GM21360 (cell line): Measurements from ENCODE around the gene CXXC5.
"Not testable (repeated sequence)": the region's sequence is repeated elsewhere in the genome, so short reads cannot be mapped to it uniquely, and the experiment has no call there.

Source experiments
- ATAC-seq: cut with Tn5 transposase; IDR thresholded peaks from one replicate; pipeline ENCODE4 v1.9.1; 2021; ENCODE audit warnings: mild to moderate bottlenecking, moderate library complexity; ENCODE audit not compliant: unreplicated experiment

The CXXC5 gene

GRCh38 chr5:139648205-139649081 is at the start of gene CXXC5:
Gene CXXC5, plus strand, starts transcription at chr5:139648349. Its CDS starts 32,175 bp downstream, at chr5:139680524.
- ATAC-seq = peak; percentile 15

GRCh38 chr5:139598601-139598965 is 49.6 kb upstream of the CXXC5 start:
- not testable (repeated sequence) for ATAC-seq

GRCh38 chr5:139600336-139600949 is 47.7 kb upstream of the CXXC5 start:
- ATAC-seq = no peak

DNA sequence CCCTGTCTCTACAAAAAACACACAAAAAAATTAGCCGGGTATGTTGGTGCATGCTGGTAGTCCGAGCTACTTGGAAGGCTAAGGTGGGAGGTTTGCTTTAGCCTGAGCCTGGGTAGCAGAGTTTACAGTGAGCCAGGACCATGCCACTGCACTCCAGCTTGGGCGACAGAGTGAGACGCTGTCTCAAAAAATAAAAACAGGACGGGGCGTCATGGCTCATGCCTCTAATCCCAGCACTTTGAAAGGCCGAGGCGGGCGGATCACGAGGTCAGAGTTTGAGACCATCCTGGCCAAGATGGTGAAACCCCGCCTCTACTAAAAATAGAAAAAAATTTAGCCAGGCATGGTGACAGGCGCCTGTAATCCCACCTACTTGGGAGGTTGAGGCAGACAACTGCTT is 46.7 kb upstream of the CXXC5 start:
- ATAC-seq = no peak

GRCh38 chr5:139601948-139602347 is 46.2 kb upstream of the CXXC5 start:
- ATAC-seq = not testable (repeated sequence)

DNA sequence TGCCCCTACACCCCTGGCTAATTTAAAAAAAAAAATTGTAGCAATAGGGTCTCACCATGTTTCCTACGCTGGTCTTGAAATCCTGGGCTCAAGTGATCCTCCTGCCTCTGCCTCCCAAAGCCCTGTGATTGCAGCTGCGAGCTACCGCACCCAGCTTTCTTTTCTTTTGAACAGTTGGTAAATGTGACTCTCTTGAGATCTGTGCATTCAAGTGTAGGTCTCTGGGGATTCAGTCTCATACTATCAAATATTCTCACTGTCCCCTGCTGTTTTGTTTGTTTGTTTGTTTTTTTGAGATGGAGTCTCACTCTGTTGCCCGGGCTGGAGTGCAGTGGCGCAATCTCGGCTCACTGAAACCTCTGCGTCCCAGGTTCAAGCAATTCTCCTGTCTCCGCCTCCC is 42.3 kb upstream of the CXXC5 start:
- ATAC-seq = peak; percentile 54

GRCh38 chr5:139611703-139612584 is 36.2 kb upstream of the CXXC5 start:
- ATAC-seq = no peak

GRCh38 chr5:139619861-139620260 is 28.3 kb upstream of the CXXC5 start:
- no peak for ATAC-seq

DNA sequence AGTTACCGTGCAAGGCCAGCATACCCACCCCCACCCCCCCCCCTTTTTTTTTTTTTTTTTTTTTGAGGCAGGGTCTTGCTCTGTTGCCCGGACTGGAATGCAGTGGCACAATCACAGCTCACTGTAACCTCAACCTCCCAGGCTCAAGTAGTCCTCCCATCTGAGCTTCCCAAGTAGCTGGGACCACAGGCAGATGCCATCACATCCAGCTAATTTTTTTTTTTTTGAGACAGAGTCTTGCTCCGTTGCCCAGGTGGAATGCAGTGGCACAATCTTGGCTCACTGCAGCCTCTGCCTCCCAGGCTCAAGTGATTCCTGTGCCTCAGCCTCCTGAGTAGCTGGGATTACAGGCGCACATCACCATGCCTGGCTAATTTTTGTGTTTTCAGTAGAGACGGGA is 22.8 kb upstream of the CXXC5 start:
- not testable (repeated sequence) for ATAC-seq

- ATAC-seq = no peak
Measured at GRCh38 chr5:139630855-139631254, 17.3 kb upstream of the CXXC5 start.

DNA sequence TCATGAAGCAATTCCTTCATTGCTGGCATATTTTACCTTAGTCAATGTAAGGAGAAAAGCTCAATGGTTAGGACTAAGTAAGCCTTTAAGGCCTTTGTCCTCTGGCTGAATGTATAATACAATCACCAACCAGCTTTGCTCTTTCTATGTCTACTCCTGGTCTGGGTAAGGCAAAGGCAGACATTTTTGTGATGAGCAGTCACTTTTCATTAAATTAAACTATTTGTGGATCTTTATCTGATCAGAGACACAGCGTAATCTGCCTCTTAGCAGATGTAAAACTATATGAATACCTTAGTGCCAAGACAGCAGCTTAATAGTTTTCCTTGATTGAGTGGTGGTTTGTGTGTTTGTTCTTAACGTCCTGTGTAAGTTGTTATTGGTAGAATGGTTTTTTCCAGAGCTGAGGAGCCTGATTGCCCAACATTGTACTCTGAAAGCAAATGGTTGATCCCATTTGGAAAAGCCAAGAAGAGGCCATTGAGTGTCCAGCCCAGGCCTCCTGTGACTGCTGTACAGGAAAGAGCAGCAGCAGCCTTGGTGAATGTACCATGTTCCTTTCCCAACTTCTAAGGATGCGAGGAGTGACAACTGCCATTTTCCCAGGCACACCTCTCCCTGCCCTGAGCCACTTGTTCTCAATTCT is 16.5 kb upstream of the CXXC5 start:
- ATAC-seq = no peak

- ATAC-seq = no peak
Measured at GRCh38 chr5:139633295-139634027, 14.7 kb upstream of the CXXC5 start.

DNA sequence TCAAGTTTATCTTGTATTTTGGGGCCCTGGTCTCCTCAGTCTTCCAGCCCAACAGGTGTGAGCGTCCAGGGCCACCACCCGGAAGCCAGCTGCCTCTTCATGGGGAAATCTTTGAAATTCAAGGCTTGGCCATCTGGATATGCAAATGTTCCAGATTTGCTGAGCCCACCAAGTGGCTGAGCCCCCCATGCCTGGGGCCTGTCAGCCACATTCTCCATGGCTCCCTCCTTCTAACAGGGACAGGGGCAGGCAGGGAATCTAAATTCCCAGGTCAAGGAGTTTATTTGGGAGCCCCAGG is 14.2 kb upstream of the CXXC5 start:
- no peak for ATAC-seq

- ATAC-seq = no peak
Measured at GRCh38 chr5:139634541-139634940, 13.6 kb upstream of the CXXC5 start.

GRCh38 chr5:139635191-139635590 is 13.0 kb upstream of the CXXC5 start:
- ATAC-seq = no peak

DNA sequence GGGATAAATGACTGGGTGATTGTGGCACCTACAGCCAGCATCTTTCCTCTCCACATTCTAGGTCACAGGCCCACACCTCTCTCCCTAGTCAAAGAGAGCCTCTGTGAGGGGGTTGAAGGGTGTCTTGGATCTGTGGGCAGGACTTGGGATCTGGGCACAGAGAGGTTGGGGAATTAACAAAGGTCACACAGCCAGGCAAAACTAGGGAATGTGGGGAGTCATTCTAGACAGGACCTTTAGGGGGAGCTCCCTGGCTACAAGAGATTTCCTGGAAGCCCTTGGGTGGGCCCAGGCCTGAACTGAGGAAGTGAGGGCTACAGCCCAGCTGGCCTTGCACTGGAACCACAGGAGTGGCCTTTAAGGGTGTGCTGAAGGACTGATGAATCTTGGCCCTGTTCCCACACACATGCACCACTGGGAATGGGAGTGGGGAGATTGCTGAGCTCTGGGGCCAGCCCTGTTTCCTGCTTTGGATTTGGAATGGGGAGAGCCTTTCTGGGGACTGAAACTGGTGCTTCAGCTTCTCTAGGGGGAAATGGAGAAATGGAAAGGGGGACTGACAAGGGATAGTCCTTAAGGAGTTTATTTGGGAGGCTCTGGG is 12.4 kb upstream of the CXXC5 start:
- no peak for ATAC-seq

- ATAC-seq = peak; percentile 62
Measured at GRCh38 chr5:139636207-139636792, 11.8 kb upstream of the CXXC5 start.

GRCh38 chr5:139636975-139637408 is 11.2 kb upstream of the CXXC5 start:
- no peak for ATAC-seq

DNA sequence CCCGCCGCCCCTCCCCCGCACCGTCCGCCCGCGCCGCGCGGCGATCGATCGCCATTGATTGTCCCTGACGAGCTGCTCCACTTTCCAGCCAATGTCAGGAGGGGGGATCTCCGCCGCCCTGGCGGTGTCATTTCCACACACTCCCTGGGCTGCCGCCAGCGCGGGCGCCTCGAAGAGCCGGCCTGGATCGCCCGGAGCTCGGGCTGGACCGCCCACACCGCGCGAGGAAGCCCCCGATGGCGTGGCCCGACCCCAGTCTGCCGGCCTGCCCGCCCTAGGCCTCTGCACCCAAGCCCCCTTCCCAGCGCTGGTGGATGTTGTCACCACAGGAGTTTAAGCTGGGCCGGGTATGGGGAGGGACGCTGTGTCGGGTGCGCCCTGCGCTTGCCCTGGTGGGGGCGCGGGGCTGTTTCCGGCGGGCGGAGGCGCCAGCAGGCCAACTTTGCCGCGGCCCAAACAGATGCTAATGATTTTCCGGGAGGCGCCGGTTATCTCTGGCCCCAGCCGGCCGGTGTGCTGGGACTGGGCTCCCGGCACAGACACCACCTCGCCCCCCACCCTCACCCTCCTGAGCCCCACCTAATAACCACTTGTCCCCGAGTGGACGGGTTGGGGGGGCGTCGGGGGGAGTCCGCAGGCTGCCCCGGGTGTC is 10.6 kb upstream of the CXXC5 start:
- ATAC-seq = peak; percentile 31
